Stimulated activated CD8-positive, alpha-beta memory T cell treated with anti-CD3 and anti-CD28 coated beads, Interleukin-12 subunit alpha, Interleukin-12 subunit beta, amount 100 ng/mL, for 1 hour (primary cell): Measurements from ENCODE around the gene IL2RA.
"Not testable (repeated sequence)": the region's sequence is repeated elsewhere in the genome, so short reads cannot be mapped to it uniquely, and the experiment has no call there.

ENCODE experiments used
- DNase-seq: peaks from one replicate; pipeline ENCODE4 v3.0.0-alpha.2; 2020; ENCODE audit warnings: low read depth

IL2RA gene

GRCh38 chr10:6056411-6057135 lies 5.6 kb downstream of the IL2RA start:
- no peak for DNase-seq

GRCh38 chr10:6055929-6056328 lies 6.2 kb downstream of the IL2RA start:
- DNase-seq, result no peak

DNA sequence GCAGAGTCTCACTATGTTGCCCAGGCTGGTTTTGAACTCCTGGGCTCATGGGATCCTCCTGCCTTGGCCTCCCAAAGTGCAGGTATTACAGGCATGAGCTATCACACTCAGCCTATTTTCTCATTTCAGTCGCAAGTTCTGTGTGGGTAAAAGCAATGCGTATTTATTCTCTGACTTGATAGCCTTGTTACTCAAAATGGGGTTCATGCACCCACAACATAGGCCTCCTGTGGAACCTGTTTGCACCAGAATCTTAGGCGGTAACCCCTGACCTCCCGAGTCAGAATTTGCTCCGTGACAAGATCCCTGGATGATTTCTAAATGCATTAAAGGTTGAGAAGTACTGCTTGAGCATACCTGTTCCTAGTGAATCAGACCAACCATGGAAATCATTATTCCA lies 7.3 kb downstream of the IL2RA start:
- DNase-seq, result no peak

DNA sequence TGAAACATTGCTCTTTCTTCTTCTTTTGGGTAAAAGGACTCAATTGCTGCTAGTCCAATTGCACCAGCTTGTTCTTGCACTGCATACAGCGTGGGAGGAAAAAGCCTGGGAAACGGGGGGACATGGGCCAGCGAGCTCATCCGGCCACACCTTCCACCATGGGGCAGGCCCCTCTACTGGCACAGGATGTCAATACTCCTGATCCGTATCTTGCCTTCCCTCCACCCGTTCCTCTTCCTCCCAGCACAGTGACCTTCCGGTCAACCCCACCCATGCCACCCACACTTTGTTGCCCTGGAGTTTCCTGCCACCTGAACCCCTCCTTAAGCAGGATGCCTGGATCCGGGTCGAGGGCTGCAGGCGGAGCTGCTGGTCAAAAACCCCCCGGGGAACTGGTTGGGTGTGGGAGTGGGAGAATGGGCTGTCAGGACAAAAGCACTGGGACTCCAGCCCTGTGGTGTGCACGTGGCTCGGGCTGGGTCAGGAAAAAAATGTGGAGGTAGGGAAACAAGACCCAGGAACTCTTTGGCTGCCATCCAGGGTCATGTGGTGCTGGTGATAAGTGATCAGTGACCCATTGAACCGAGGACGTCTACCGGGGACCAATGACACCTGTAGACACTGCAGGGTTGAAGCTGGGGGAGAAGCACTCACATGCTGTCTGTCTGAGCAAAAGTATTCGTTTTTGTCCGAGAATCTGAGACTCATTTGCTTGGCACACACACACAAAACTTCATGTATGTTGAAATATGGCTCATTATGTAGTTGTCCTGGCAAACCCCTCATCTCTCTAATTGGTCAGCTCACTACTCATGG lies 8.1 kb downstream of the IL2RA start:
- no peak for DNase-seq

DNA sequence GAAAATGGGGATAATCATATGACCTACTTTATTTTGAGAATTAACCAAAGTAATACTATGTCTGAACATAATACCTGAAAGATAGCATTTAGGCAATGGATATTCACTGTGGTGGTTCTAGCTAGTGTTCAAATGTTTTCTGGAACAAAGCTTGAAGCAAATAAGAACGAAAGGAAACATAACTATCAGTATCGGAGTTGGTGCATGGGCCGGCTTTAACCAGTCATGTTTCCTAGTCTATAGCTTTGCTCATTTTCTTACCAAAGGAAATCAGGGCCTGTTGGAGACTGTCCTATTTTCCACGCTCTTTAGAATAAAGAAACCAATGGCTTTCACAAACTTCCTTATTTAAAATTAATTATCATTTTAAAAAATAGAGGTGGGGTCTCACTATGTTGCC lies 8.9 kb downstream of the IL2RA start:
- no peak for DNase-seq

- DNase-seq, result peak; percentile 72
Measured at GRCh38 chr10:6052247-6053221, 9.6 kb downstream of the IL2RA start.

DNA sequence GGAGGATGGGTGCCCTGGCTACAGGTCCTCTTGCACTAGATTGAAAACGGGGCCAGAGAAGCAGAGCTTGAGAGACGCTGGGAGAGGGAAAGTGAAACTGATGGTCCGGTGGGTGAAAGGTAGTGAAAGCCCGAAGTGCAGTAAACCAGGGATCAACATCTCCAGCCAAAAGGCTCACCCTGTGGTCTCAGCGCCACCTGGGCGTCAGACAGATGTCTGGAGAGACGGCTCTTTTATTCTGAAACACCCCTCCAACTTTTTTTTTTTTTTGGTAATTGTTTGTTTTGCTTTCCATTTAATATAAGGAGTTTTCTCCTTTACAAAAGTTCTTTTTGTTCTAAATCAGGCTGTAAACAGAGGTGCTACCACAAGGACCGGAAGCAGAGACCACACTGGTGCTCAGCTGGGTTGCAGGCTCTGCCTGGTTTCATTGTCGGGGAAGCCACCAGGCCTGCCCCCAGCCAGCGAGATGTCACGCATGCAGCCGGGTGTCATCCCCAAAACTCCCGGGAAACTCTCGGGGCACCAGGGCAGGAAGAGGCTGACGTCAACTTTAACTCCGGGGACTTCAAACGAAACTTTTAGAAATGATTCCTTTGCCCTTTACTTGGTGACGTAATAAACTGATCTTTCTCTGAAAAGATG lies 11.2 kb downstream of the IL2RA start:
- DNase-seq, result peak; percentile 71

DNA sequence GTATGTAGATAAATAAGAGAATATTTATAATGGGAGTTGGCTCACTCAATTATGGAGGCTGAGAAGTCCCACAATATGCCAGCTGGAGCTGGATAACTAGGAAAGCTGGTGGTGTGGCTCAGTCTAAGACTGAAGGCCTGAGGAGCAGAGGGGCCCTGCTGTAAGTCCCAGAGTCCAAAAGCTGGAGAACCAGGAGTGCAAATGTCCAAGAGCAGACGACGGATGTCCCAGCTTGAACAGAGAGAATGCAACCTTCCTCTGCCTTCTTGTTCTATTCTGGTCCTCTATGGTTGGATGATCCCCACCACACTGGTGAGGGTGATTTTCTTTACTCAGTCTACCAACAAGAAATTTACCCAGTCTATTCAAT lies 13.2 kb downstream of the IL2RA start:
- DNase-seq, result no peak

DNA sequence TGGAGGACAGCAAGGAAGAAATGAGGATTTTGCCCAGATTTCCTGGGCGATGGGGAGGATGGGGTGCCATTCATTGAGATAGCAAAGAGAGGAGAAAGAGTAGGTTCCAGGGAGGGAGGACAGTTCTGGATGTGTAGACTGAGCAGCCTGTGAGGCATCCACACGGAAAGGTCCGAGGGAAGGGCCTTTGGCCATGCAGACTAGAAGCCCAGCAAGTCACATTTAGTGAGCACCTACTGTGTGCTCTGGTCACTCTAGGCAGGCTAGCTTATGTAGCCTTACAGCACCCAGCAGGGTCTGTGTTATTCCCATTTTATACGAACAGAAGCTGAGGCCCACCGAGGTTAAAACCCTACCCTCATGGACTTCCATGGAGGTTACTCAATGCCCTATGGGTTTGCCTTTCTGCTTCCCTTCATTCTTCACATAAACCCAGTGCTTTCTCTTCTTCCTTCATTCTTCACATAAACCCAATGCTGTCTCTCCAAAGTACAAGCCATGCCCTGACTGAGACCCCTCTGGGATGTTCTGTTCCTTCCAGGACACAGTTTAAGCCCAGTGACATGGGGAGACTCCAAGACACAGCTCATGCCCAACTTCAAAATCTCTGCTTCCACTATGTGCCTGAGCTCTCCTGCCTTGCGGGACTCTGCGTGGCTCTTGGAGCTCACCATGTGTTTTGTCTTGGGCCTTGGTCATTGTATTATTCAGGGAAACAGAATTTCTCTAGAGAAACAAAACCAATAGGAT lies 13.7 kb downstream of the IL2RA start:
- DNase-seq, result no peak

GRCh38 chr10:6047847-6048246 lies 14.3 kb downstream of the IL2RA start:
- no peak for DNase-seq

DNA sequence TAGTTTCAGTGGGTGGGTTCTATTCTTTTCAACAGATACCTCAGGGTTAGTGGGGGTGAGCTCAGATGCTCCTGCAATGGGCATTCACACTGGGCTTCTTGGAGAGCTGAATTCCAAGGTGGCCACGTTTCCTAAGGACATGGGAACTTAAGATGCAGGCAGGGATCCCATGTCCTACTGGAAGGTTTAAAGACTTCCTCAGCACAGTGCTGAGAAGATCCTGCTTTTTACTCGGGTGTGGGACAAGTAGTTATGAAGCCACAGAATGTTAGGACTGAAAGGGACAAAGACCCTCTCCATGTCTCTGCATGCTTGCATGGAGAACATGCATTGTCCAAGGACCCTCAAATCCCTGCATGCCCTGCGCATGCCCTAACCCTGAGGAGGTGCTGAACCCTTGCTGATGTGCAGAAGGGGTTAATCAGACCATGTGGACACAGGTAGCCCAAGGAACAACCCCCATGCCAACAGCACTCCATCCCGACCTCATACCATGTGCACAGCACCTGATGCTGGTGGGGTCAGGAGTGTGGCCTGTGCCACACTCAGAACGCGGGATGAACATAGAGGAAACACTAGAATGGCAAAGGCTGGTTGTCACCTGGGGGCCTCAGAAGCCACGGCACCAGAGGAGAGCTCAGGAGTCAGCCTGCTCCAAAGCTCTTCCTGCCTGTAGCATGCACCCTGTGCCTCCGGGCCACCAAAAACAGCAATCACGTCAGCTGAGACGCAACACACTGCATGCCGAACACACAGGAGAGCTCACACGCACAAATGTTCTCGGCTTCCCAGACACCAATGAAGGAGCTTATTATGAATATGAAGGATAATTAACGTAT lies 15.2 kb downstream of the IL2RA start:
- DNase-seq, result no peak

- no peak for DNase-seq
Measured at GRCh38 chr10:6045878-6046772, 16.0 kb downstream of the IL2RA start.

- no peak for DNase-seq
Measured at GRCh38 chr10:6045314-6045848, 16.8 kb downstream of the IL2RA start.

DNA sequence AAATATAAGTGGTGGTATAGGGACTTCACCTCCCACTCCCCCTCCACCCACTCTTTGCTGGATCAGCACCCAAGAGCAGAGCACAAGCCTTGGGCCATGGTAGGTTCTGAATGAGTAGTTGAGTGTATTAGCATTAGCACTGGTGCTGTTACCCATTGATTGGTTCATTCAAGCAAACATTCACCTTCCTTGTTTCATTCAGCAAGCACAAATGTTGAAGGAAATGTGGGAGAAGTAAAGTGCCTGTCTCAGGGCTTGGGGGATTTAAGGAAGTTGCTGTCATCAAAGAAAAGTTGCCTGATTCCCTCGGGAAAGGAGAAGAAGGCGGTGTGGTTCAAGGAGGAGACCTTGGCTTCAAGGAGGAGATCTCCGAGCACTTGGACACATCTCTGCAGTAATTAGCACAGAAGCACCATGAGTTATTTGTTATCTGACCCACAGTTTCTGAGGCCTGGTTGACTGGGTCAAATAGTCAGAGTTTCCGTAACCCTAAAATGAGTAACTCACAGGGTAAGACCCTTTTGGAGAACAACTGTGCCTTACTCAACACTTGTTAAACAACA lies 17.3 kb downstream of the IL2RA start:
- no peak for DNase-seq

GRCh38 chr10:6044060-6044459 lies 18.1 kb downstream of the IL2RA start:
- DNase-seq, result no peak

- DNase-seq, result not testable (repeated sequence)
Measured at GRCh38 chr10:6043377-6043776, 18.8 kb downstream of the IL2RA start.

- DNase-seq, result no peak
Measured at GRCh38 chr10:6040205-6040604, 22.0 kb downstream of the IL2RA start.

DNA sequence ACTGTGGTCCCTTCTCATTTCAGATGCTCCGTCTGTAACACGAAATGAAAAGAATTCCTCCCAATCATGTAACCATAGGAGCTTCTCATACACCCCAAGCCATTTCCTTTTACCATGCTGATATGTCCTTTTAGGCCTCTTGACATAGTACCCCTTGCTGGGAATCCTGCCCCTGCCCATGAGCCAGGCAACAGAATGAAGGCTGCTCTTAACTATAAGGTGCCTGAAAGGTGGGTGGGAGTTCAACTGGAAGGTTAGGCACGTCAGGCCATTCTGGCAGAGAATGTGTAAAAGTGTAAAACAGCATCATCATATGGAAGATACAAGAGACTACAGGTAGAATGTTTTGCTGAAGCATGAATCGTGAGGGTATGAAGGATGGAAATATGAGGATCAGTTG lies 22.5 kb downstream of the IL2RA start:
- DNase-seq, result no peak
